ENCODE data around the gene BSN.

The BSN gene

GRCh38 chr3:49701388-49702077 lies 147.3 kb downstream of the BSN start:
- no peak for DNase-seq

GRCh38 chr3:49702672-49703071 lies 148.4 kb downstream of the BSN start:
- no peak for DNase-seq

- peak; percentile 80 for DNase-seq
Measured at GRCh38 chr3:49703443-49703927, 149.2 kb downstream of the BSN start.

- no peak for DNase-seq
Measured at GRCh38 chr3:49703956-49704355, 149.7 kb downstream of the BSN start.

GRCh38 chr3:49704629-49705028 lies 150.4 kb downstream of the BSN start:
- no peak for DNase-seq

- DNase-seq: no peak
Measured at GRCh38 chr3:49705390-49705960, 151.2 kb downstream of the BSN start.

- DNase-seq: no peak
Measured at GRCh38 chr3:49706456-49707112, 152.3 kb downstream of the BSN start.

- no peak for DNase-seq
Measured at GRCh38 chr3:49707113-49707480, 152.8 kb downstream of the BSN start.

GRCh38 chr3:49709852-49710251 lies 155.6 kb downstream of the BSN start:
- DNase-seq: no peak

- no peak for DNase-seq
Measured at GRCh38 chr3:49711489-49711888, 157.2 kb downstream of the BSN start.

- no peak for DNase-seq
Measured at GRCh38 chr3:49712166-49712565, 157.9 kb downstream of the BSN start.

- DNase-seq: no peak
Measured at GRCh38 chr3:49712631-49713317, 158.5 kb downstream of the BSN start.

- no peak for DNase-seq
Measured at GRCh38 chr3:49713336-49714105, 159.2 kb downstream of the BSN start.

- no peak for DNase-seq
Measured at GRCh38 chr3:49714728-49715550, 160.7 kb downstream of the BSN start.

- DNase-seq: no peak
Measured at GRCh38 chr3:49715611-49716121, 161.4 kb downstream of the BSN start.

GRCh38 chr3:49716169-49716568 lies 161.9 kb downstream of the BSN start:
- DNase-seq: no peak

- DNase-seq: no peak
Measured at GRCh38 chr3:49716691-49717210, 162.5 kb downstream of the BSN start.

GRCh38 chr3:49717211-49717958 lies 163.1 kb downstream of the BSN start:
- no peak for DNase-seq

- no peak for DNase-seq
Measured at GRCh38 chr3:49717959-49718857, 163.9 kb downstream of the BSN start.

- DNase-seq: peak; percentile 27
Measured at GRCh38 chr3:49718858-49719213, 164.6 kb downstream of the BSN start.
